ENCODE data around the gene PDE11A.

- TF ChIP-seq CTCF (IDR thresholded peaks at IDR 0.05) (no peak), POLR2A (IDR thresholded peaks at IDR 0.05) (no peak)
Observed at GRCh38 chr2:177970670-177971454, 101.7 kb downstream of the PDE11A start.

All from lower leg skin (tissue), 3 donors.